HG03432 (cell line): Measurements from ENCODE around the gene WSB1.
A peak's percentile ranks its signal among the peaks of the same experiment; 100 is the strongest.
"Not testable (repeated sequence)": the region's sequence is repeated elsewhere in the genome, so short reads cannot be mapped to it uniquely, and the experiment has no call there.

ENCODE experiments used
- ATAC-seq: cut with Tn5 transposase; IDR thresholded peaks from one replicate; pipeline ENCODE4 v1.9.1; 2021; ENCODE audit warnings: mild to moderate bottlenecking, moderate library complexity; ENCODE audit not compliant: unreplicated experiment

The WSB1 gene

DNA sequence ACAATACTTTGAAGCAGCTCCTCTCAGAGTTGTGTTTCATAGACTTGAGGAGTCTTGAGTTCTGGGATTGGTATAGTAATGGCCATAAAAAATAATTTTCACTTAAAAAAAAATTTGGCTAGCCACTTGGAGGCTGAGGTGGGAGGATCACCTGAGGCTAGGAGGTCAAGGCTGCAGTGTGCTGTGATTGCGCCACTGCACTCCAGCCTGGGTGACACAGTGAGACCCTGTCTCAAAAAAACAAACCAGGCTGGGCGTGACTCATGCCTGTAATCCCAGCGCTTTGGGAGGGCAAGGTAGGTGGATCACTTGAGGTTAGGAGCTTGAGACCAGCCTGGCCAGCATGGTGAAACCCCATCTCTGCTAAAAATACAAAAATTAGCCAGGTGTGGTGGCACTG is 14.8 kb upstream of the WSB1 start:
- ATAC-seq = not testable (repeated sequence)

DNA sequence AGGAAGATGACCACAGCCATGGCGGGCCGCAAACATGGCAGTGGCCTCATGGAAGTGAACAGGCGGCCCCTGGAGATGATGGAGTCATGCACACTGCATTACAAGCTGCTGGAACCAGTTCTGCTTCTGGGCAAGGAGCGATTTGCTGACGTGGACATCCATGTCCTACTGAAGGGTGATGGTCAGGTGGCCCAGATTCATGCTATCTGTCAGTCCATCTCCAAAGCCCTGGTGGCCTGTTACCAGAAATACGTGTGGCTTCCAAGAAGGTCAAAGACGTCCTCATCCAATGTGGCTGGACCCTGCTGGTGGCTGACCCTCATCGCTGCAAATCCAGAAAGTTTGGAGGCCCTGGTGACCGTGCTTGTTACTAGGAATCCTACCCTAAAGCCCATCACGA is 13.4 kb upstream of the WSB1 start:
- ATAC-seq = no peak

DNA sequence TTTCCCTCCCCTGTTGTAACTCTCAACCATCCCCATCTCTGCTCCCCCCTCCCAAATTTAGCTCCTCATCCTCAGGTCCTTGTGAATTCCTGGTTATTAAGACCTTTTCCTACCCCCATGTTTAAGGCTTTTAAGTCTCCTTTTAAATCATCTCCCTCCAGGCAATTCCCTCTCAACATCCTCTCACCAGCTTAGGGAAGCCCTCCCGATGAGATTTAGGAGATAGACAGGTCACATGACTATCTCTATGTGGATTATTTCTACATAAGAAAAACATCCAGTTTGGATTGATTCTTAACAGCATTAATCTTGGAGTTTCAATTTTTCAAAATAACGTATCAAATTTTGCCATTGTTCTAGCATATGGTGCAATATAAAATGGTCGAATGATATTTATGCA is 12.5 kb upstream of the WSB1 start:
- ATAC-seq = no peak

DNA sequence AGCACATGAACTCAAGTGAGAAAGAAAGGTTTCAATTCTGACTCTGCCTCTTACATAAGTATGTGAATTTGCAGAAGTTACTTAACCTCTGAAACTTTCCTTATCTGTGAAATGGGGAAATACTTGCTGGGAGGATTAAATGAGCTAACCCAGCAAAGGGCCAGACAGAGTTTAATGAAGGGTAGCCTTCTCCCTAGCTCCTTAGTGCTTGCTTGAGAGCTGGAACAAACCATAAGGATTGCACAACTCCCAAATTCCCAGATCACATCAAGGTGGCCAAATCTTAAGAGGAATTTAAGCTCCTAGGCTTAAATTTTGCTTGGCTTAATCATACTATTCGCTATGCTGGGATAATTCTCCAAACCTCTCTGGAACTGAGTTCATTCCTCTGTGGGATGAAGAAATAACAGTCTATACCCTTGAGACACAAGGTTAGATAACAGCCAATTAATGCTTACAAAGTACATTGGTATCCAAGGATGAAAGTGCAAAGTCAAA is 11.8 kb upstream of the WSB1 start:
- peak; percentile 87 for ATAC-seq

DNA sequence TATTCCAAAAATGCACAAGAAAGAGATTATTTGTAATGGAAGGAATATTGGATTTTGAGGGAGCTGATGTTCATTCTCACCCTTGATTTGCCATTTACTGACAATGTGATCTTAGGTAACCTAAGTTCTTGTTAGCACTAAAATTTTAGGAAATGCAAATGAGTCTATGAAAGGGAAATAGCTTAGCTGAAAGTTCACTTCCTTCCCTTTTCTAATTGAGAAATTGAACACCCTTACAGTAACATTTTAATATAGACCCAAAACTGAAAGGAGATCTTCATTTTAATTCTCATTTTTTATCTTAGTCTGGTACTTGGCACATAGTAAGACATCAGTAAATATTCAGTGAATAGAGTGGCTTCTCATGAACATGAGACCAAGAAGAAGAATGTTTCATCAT is 10.9 kb upstream of the WSB1 start:
- no peak for ATAC-seq

DNA sequence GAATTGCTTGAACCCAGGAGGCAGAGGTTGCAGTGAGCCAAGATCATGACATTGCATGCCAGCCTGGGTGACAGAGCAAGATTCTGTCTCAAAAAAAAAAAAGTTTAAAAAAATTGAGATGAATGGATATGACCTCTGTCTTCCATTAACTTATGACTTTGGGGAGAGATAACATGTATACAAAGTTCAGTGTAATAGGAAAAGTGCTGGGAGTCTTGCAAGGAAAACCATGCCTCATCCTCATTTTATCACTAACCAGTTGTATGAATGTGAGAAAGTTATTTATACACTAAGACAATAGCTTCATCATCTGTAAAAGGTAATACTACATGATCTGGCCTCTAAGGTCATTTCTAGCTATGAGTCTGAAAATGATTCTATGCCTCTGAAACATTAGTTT is 10.2 kb upstream of the WSB1 start:
- no peak for ATAC-seq

DNA sequence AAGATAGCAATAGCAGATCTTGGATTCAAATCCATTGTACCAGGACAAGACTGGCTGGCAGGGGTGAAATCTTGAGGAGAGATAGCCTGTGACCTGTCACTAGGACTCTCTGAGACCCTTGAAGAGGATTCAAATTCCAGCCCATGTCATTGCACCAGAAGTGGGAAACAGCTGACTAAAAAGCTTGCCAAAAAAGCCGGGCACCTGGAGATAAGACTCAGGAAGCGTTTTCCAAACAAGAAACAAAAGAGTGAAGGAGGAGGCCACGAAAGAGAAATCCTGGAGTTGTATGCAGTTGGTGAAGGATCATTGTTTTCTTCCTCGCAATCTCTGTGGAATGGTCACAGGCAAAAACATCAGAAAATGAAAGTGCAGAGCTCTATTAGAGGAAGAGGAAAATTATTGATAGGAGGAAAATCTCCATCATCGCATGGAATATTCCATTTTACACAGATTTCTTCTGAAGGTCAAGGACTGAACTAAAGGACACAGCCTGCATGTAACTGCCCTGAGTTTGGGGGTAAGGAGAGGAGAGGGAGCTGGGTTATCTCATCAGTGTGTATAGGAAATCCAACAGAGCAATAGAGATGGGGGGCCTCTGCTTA is 9.0 kb upstream of the WSB1 start:
- ATAC-seq = no peak

DNA sequence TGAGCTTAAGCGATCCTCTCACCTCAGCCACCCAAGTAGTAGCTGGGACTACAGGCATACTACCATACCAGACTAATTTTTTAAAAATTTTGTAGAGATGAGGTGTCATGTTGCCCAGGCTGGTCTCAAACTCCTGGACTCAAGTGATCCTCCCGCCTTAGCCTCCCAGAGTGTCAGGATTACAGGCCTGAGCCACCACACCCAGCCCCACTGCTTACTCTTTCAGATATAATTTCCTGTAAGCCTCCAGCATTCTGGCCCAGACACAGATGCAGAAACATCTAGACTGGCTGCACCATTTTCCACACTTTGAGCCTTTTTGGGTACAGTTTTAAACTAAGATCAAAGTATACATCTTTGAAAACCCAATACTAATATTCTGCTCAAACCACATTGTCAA is 8.4 kb upstream of the WSB1 start:
- no peak for ATAC-seq

DNA sequence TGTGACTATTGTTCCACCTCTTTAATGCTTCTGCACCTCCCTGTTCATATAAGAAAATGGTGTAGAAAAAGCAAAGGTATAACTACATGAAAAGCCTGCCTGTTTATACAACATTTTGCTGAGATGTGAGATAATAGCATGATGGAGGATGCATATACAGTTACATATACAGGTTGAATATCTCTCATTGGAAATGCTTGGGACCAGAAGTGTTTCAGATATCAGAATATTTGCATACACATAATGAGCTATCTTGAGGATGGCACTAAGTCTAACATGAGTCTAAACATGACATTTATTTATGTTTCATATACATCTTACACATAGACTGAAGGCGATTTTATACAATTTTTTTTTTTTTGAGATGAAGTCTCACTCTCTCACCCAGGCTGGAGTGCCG is 5.7 kb upstream of the WSB1 start:
- ATAC-seq = no peak

DNA sequence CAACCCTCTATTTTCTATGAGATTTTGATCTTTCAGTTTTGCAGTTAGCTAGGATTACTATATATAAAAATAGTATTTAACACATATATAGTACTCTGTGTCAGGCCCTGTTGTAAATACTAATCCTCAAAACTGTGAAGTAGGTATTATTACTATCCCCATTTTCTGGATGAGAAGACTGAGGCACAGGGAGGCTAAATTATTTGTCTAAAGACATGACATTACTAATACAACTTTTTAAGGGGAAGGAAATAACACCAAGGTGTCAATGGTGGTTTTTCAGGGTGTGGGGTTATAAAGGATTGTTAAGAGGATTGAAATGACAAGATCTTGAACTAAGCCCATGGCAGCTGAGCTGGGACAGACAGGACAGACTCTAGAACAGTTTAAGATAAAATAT is 4.1 kb upstream of the WSB1 start:
- ATAC-seq = no peak

DNA sequence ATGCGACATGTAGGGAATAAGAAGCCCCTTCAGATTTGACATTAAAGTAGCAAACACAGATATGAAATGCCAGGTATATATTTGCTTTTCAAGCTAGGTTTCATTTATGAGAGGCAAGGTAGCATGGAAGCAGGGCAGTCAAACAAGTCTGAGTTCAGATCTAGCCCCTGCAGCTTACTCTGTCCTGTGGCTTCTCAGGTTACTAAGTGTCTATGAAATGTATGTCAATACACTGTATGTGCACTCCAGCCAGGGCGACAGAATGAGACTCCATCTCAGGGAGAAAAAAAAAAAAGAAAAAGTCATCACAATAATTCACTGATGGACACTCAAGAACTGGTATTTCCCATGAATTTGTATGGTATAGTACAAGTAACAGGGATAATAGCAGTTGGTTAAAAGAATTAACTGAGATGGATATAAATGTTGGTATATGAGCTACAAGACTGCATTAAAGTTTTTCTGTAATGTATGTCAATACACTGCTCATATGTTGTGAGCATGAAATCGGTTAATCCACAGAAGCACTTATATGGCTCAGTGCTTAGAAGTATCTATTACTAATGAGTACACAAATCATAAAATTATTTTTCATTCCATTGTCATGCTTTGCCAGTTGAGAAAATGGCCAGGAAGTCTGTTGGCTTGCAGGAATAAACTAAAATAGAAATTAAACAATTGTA is 2.9 kb upstream of the WSB1 start:
- no peak for ATAC-seq

DNA sequence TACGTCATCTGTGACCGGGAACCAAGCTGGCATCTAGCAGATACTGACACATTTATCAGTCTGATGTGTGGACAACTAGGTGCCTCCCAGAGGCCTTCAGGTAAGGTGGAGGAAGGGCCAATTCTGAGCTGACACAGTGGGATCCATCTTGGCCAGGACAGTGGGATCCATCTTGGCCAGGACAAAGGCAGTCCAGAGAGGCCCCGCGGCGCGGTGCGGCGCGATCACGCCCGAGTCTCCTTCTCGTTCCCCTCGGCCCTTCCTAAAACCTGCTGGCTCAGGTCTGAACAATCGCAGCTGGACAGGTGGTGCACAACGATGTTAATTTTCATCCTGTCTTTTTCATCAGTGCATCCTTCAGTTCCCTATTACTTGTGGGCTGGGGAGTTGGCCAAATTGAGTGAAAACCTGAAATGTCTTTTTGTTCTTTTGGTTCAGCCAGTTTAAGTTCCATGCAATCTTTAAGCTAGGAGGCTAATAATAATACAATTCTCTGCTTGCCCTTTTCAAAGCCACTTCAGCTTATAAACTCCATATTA is 486 bp upstream of the WSB1 start:
- no peak for ATAC-seq

DNA sequence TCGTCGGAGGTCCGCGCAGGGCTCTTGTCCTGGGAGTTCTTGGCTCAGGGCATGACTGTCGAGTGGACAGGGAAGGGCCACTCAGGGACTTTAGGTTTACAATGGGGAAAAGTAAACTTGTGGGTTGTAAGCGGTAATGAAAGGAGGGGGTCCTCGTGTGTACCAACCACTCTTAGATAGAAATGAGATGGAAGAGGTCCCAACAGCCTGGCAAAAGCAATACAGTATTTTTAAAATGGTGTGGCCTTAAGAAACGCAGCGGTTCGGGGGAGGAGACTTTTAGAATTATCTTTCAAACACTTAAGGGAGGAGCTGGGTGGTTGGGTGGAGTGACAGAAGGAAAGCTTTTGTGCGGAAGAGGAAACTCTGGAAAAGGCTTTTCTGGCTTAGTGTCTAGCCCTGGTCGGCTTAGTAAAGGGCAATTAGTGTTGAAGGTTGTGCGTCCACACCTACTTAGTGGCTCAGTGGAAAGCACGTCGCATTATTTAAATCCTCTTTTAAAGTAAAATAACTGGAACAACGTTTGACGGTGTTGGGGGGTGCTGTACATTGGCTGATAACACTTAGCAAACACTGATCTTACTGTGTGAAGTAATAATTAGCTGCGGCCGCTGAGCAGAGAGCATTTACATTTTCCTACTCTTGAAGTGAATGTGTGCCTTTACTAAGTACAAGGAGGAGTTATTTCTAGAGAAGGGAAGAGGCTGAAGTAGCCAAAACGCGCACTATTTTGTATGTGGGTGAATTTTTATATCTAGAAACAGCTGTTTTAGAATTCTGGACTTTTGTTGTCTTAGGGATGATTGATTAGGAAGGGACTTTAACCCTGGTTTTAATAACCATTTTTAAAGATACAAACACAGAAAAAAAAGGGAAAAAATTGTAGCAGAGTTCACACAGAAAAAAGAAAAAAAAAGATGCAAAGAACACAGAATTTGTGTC is 1.0 kb downstream of the WSB1 start:
- peak; percentile 43 for ATAC-seq

DNA sequence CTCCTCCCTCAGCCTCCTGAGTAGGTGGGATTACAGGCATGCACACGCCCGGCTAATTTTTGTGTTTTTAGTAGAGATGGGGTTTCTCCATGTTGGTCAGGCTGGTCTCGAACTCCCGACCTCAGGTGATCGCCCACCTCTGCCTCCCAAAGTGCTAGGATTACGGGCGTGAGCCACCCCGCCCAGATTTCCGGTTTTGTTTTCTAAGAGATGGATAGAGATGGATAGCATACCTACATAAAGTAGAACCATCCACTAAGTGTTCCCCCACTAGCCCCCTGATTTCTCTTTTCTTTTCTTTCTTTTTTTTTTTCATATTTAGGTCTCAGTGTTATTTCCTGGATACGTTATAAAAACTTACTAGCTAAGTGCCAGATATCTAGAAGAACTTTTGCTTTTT is 2.0 kb downstream of the WSB1 start:
- no peak for ATAC-seq

DNA sequence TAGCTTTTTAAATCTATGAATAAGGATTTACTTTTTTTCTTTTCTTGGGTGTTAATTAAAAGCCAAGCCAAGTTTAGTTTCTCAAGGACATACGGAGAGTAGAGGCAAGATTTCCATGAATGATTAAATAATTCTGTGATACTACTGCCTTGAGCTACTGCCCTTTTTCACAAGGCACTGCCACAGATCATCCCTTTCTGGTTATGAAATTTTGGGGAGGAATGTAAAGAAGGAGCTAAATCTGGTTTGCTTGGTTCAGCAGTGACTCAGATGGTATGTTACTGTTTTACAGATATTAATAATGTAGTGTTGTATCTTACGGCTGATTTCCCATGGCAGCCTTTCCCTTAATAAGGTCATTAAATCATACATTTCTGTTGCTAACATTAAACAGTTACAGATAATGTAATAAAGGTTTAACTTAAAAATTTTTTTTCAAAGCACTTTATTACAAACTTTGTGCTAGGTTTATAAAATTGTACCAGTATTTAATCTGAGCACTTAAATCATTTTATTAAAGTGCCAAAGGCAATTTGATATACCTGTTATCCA is 2.6 kb downstream of the WSB1 start:
- no peak for ATAC-seq

DNA sequence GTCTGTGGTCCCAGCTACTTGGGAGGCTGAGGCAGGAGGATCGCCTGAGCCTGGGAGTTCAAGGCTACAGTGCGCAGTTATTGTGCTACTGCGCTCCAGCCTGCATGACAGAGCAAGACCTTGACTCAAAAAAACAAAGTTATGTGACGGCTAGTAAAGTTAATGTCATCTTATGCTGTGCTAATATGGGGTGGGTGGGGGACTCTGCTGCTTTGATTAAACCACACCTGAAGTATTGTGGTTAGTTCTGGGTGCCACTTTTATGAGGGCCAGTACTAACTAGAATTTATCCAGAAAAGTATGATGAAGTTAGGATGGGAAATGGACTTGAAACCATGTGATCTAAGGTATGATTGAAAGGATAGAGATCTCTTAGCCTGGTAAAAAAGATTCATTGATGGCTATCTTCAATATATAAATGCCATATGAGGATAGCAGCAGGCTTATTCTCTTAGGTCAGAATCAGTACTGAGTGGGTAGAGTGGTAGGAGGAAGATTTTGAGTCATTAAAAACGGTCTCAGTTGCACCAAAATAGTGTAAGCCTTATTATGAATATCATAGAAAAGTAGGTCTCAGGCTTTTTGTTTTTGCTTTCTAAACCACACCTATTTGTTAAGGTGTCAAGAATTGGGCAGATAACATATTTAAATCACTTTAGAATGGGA is 5.6 kb downstream of the WSB1 start:
- ATAC-seq = no peak

DNA sequence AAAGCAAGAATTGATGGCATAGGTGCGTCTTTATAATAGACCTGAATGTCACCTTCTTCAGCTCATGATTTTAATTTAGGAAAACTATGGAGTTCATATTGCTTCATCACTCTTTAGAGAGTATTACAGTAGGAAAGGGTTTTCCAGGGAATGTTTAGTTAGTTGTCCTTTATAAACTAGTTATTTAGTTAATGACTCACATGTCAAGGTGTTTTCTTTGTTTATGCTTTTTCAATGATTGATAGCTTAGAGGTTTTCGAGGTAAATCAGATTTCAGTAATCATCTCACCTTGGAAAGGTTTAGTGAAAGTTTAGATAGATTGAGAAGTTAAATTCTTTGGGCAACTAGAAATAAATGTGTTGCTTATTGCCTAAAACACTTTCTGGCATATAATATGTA is 9.8 kb downstream of the WSB1 start:
- no peak for ATAC-seq

DNA sequence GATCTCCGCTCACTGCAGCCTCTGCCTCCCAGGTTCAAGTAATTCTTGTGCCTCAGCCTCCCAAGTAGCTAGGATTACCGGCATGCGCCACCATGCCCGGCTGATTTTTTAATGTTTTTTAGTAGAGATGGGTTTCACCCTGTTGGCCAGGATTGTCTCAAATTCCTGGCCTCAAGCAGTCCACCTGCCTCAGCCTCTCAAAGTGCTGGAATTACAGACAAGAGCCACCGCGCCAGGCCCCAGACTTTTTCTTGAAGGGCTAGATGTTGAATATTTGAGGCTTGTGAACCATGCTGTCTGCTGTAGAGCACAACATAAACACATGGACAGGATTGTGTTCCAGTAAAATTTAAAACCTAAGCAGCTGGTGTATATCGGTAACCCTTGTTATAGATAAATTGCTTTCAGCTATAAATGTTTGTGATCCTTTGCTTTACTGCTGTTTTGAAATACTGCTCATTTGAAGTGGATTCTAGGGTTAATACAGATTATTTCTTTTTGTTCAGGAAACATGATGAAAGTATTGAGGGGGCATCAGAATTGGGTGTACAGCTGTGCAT is 12.4 kb downstream of the WSB1 start:
- no peak for ATAC-seq

DNA sequence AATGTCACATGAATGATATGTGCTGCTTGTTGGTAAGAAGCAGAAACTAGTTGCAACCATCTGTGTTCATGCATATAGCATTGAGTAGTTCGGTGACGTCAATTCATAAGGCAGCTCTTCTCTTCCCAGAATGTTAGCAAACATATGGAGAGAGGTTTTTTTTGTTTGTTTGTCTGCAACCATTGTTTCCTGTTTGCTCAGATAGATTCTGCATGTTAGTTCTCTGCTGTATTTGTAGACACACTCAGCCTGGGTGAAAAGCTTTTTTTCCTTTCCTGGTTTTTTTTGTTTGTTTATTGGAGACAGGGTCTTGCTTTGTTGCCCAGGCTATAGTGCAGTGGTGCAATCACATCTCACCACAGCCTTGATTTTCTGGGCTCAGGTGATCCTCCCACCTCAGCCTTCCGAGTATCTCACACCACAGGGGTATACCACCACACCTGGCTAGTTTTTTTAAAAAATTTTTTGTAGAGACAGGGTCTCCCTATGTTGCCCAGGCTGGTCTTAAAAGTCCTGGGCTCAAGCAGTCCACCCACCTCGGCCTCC is 16.7 kb downstream of the WSB1 start:
- no peak for ATAC-seq

DNA sequence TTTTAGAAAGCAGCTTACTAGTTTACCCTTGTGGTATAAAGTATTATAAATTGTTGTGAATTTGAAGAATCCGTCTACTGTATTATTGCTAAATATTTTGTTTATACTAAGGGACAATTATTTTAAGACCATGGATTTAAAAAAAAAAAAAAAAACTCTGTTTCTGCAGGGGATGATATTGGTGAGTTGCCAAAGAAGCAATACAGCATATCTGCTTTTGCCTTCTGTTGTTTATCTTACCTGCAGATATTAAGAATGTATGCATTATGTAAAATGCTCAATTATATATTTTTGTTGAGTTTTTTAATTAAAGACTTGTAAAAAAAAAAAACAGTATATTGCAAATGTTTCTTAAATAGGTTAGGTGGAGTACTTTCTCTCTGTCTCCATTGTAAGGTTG is 19.4 kb downstream of the WSB1 start:
- ATAC-seq = no peak
